Mucosa of rectum (tissue), 2 donors: Measurements from ENCODE around the gene CSMD2.

Source experiments
- H3K27ac ChIP-seq, 2 donors: one replicate each; pipeline ENCODE4 v1.7.0; 2013; ENCODE audit warnings: inconsistent platforms in 2 of 2, low read depth in 2 of 2, low read length in 2 of 2
- H3K27me3 ChIP-seq, 2 donors: one replicate each; pipeline ENCODE4 v1.7.0; 2013; ENCODE audit warnings: low read length in 2 of 2; ENCODE audit not compliant: control insufficient read depth in 2 of 2, insufficient read depth in 2 of 2
- H3K36me3 ChIP-seq, 2 donors: one replicate each; pipeline ENCODE4 v1.7.0; 2013; ENCODE audit warnings: low read length in 2 of 2; ENCODE audit not compliant: control insufficient read depth in 2 of 2, insufficient read depth in 2 of 2
- H3K4me1 ChIP-seq, 2 donors: one replicate each; pipeline ENCODE4 v1.7.0; 2013; ENCODE audit warnings: low read length in 2 of 2, mild to moderate bottlenecking in 1 of 2; ENCODE audit not compliant: control insufficient read depth in 2 of 2, insufficient read depth in 2 of 2
- H3K4me3 ChIP-seq, 2 donors: one replicate each; pipeline ENCODE4 v1.7.0; 2013; ENCODE audit warnings: low read length in 2 of 2
- H3K9ac ChIP-seq, 2 donors: one replicate each; pipeline ENCODE4 v1.7.0; 2013; ENCODE audit warnings: low read length in 2 of 2, low read depth in 1 of 2, mild to moderate bottlenecking in 1 of 2
- H3K9me3 ChIP-seq, 2 donors: one replicate each; pipeline ENCODE4 v1.7.0; 2013; ENCODE audit warnings: low read length in 2 of 2; ENCODE audit not compliant: control insufficient read depth in 2 of 2
- donor health status: healthy.
- donor health status: Normal muscosa, but diverticular disease.

The CSMD2 gene

DNA sequence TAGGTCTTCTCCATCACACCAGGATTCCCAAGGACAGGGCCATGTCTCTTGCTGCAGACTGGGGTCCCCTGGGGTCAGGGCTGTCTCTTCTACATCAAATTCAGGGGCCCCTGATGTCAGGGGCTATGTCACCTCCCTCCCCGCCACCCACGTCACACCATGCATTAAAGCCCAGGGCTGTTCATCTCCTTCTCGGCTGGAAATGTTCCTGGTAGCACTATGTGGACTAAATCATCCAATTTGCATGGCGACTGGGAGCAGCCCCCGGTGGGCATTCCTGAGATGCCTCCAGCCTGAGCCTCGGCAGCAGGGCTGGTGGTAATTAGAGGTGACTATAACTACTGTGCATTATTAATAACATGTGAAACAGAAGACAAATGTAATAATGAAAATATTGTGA is 452.8 kb downstream of the CSMD2 start:
- H3K9ac ChIP-seq = no peak overlapping the region
- no peaks in the 10 kb centered on the region for H3K9me3 ChIP-seq
- H3K27ac ChIP-seq = no peak overlapping the region
- no peaks in the 10 kb centered on the region for H3K36me3 ChIP-seq
- no peaks in the 10 kb centered on the region for H3K27me3 ChIP-seq
- no peaks in the 10 kb centered on the region for H3K4me1 ChIP-seq
- no peak overlapping the region for H3K4me3 ChIP-seq

- no peaks in the 10 kb centered on the region for H3K27me3 ChIP-seq
- H3K9ac ChIP-seq = no peak overlapping the region
- H3K9me3 ChIP-seq = no peaks in the 10 kb centered on the region
- H3K4me1 ChIP-seq = no peaks in the 10 kb centered on the region
- H3K27ac ChIP-seq = no peak overlapping the region
- no peak overlapping the region for H3K4me3 ChIP-seq
- H3K36me3 ChIP-seq = no peaks in the 10 kb centered on the region
Observed at GRCh38 chr1:33711511-33711910, 453.5 kb downstream of the CSMD2 start.

DNA sequence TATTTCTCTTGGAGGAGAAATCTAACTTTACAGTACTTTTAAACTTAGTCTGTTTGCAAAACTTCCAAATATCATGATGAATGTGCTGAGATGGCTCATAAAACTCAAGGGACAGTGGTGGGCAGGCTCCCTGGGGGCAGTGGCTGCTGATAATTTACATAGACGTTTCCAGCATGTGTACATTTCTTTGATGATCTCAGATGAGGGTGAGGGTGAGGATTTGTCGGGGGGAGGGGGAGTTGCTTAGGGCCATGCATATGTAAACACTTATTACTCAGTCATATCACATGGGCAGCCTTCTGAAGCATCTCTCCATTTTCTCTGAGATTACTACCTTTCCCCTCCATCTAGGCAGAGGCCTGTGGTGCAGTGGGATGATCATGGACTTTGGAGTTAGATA is 454.1 kb downstream of the CSMD2 start:
- no peaks in the 10 kb centered on the region for H3K4me1 ChIP-seq
- no peaks in the 10 kb centered on the region for H3K36me3 ChIP-seq
- H3K27ac ChIP-seq = no peak overlapping the region
- H3K4me3 ChIP-seq = no peak overlapping the region
- no peak overlapping the region for H3K9ac ChIP-seq
- no peaks in the 10 kb centered on the region for H3K9me3 ChIP-seq
- no peaks in the 10 kb centered on the region for H3K27me3 ChIP-seq

- Histone ChIP-seq H3K27ac (no peak overlapping the region), H3K4me1 (no peaks in the 10 kb centered on the region), H3K9ac (no peak overlapping the region), H3K36me3 (no peaks in the 10 kb centered on the region), H3K4me3 (no peak overlapping the region), H3K9me3 (no peaks in the 10 kb centered on the region), H3K27me3 (no peaks in the 10 kb centered on the region)
Observed at GRCh38 chr1:33709783-33710718, 455.0 kb downstream of the CSMD2 start.

DNA sequence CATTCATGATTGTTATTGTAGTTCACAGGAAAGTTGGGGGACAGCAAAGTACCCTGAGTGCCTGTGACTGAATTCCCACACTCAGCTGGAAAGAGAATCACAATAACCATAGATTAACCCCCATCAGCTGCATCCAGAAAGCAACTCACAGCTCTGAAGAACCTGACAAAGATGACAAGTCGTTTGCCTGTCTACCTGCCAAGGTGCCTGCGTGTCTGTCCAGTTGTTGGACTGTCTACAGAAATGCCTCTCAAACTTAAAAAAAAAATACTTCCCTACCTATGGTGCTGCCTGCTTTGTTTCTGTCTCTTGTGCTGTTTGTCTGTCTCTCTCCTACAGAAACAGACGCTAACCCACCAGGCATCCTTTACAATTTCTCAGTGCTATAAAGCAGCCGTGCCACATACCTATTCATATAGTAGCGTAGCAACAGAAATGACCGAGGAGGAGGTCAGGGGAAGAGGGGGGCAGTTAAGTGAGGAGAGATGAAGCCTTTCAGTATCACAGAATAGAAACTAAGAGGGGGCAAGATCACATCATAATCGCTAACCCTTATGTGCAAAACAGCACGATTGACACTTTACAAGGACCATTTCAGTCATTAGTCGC is 455.8 kb downstream of the CSMD2 start:
- Histone ChIP-seq H3K27me3 (no peaks in the 10 kb centered on the region), H3K36me3 (no peaks in the 10 kb centered on the region), H3K4me3 (no peak overlapping the region), H3K9ac (no peak overlapping the region), H3K4me1 (no peaks in the 10 kb centered on the region), H3K9me3 (no peaks in the 10 kb centered on the region), H3K27ac (no peak overlapping the region)

DNA sequence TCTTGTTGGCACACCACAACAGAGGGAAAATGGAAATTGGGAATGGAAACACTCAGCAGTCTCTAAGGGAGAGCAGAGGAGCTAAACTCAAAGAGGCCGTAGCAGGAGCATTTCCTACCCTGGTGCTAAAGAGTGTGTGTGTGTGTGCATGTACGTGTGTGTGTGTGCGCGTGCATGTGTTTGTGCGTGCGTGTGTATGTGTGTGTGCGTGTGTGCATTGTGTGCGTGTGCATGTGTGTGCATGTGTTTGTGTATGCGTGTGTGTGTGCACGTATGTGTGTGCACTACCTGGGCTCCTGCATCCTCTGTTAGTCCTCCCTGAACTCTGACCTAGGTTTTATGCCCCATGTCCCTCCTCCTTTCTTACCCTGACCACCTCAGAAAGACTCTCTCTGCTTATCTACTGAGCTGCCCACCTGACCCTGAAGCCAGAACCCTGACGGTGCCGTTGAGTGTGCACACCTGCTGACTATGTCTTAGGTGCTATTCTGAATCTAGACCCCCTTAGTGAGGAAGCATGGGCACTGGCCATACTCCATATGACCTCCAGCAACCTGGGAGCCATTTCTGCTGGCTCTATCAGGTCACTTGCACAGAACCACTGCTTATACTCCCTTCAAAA is 458.3 kb downstream of the CSMD2 start:
- Histone ChIP-seq H3K4me1 (no peaks in the 10 kb centered on the region), H3K9me3 (no peaks in the 10 kb centered on the region), H3K9ac (no peak overlapping the region), H3K27me3 (no peaks in the 10 kb centered on the region), H3K36me3 (no peaks in the 10 kb centered on the region), H3K27ac (no peak overlapping the region), H3K4me3 (no peak overlapping the region)

GRCh38 chr1:33703464-33703863 is 461.6 kb downstream of the CSMD2 start:
- no peak overlapping the region for H3K9ac ChIP-seq
- H3K4me3 ChIP-seq = no peak overlapping the region
- H3K27ac ChIP-seq = no peak overlapping the region
- H3K4me1 ChIP-seq = no peaks in the 10 kb centered on the region
- no peaks in the 10 kb centered on the region for H3K9me3 ChIP-seq
- H3K27me3 ChIP-seq = no peaks in the 10 kb centered on the region
- H3K36me3 ChIP-seq = no peaks in the 10 kb centered on the region

DNA sequence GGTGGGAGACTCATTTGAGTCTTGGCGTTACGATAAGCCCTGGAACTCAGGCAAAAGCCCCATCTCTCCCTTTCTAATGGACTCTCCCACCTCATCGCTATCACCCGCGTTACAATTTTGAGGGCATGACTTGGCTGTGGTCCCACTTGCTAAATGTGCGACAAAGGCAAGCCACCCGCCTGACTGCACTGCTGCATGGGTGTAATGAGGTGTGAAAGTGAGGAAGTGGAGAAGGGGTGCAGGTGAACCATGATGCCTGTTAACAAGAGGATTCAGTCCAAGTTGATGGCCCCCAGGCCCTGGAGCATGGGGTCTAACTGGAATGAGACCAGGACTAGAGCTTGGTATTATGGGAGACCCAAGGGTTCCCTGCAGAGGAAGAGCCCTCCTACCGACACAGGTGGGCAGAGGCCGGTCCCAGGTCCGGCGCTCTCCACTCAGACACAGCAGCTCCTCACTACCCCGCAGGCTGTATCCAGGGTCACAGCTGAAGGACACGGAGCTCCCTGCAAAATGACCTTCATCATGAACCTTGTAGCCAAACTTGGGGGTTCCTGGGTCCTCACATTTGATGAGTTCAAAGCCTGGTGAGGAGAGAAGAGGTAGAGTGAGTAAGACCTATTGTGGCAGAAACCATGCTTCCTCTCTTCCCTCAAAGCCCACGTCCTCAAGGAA is 466.5 kb downstream of the CSMD2 start:
- H3K4me1 ChIP-seq = no peaks in the 10 kb centered on the region
- H3K9me3 ChIP-seq = no peaks in the 10 kb centered on the region
- no peak overlapping the region for H3K9ac ChIP-seq
- no peak overlapping the region for H3K4me3 ChIP-seq
- H3K27ac ChIP-seq = no peak overlapping the region
- no peaks in the 10 kb centered on the region for H3K27me3 ChIP-seq
- no peaks in the 10 kb centered on the region for H3K36me3 ChIP-seq

GRCh38 chr1:33697816-33698215 is 467.2 kb downstream of the CSMD2 start:
- no peak overlapping the region for H3K4me3 ChIP-seq
- H3K36me3 ChIP-seq = no peaks in the 10 kb centered on the region
- H3K9me3 ChIP-seq = no peaks in the 10 kb centered on the region
- H3K27me3 ChIP-seq = no peaks in the 10 kb centered on the region
- no peak overlapping the region for H3K27ac ChIP-seq
- no peak overlapping the region for H3K9ac ChIP-seq
- no peaks in the 10 kb centered on the region for H3K4me1 ChIP-seq

GRCh38 chr1:33696962-33697361 is 468.1 kb downstream of the CSMD2 start:
- H3K27ac ChIP-seq = no peak overlapping the region
- H3K36me3 ChIP-seq = no peaks in the 10 kb centered on the region
- H3K27me3 ChIP-seq = no peaks in the 10 kb centered on the region
- no peak overlapping the region for H3K4me3 ChIP-seq
- H3K4me1 ChIP-seq = no peaks in the 10 kb centered on the region
- H3K9me3 ChIP-seq = no peaks in the 10 kb centered on the region
- no peak overlapping the region for H3K9ac ChIP-seq
